Smooth muscle cell (in vitro differentiated cells): ENCODE data around the gene CAMSAP1. TPM values are rescaled to one million over a fixed set of nuclear protein-coding genes. Genes with fewer than 3 reads are reported as not detected.

Experiments
- DNase-seq: peaks from one replicate; lab custom pipeline; 2025; ENCODE audit not compliant: unreplicated experiment; lab: John Stamatoyannopoulos, UW
- H2AFZ ChIP-seq: fragments of 200-600 bp; sonication (generic); 2 replicates; pipeline ENCODE4 v1.6.0; 2016; ENCODE audit warnings: antibody characterized with exemption, low read depth, mild to moderate bottlenecking
- H3F3A ChIP-seq: fragments of 200-600 bp; sonication (generic); 2 replicates; pipeline ENCODE4 v1.6.0; 2017; ENCODE audit warnings: antibody characterized with exemption, low read depth
- H3K27ac ChIP-seq: fragments of 200-600 bp; sonication (generic); 2 replicates; pipeline ENCODE4 v1.5.1; 2016; ENCODE audit warnings: low read depth, mild to moderate bottlenecking
- H3K27me3 ChIP-seq: fragments of 200-600 bp; sonication (generic); 2 replicates; pipeline ENCODE4 v1.6.1; 2016; ENCODE audit warnings: low read depth, mild to moderate bottlenecking
- H3K36me3 ChIP-seq: fragments of 200-600 bp; sonication (generic); 2 replicates; pipeline ENCODE4 v1.5.1; 2016; ENCODE audit warnings: low read depth
- H3K4me1 ChIP-seq: fragments of 200-600 bp; sonication (generic); 2 replicates; pipeline ENCODE4 v1.5.1; 2016; ENCODE audit warnings: low read depth
- H3K4me2 ChIP-seq: fragments of 200-600 bp; sonication (generic); 2 replicates; pipeline ENCODE4 v1.6.0; 2016; ENCODE audit warnings: mild to moderate bottlenecking
- H3K4me3 ChIP-seq: fragments of 200-600 bp; sonication (generic); 2 replicates; pipeline ENCODE4 v1.5.1; 2016; ENCODE audit warnings: mild to moderate bottlenecking
- H3K79me2 ChIP-seq: fragments of 200-600 bp; sonication (generic); 2 replicates; pipeline ENCODE4 v1.6.0; 2016; ENCODE audit warnings: low read depth, mild to moderate bottlenecking
- H3K9ac ChIP-seq: fragments of 200-600 bp; sonication (generic); 2 replicates; pipeline ENCODE4 v1.6.0; 2016; ENCODE audit warnings: low read depth
- H3K9me3 ChIP-seq: fragments of 200-600 bp; sonication (generic); replicated peaks from 2 replicates; pipeline ENCODE4 v1.5.1; 2016; ENCODE audit warnings: low read depth
- H4K20me1 ChIP-seq: fragments of 200-600 bp; sonication (generic); 2 replicates; pipeline ENCODE4 v1.6.0; 2016; ENCODE audit warnings: low read depth
- CTCF ChIP-seq: fragments of 200-600 bp; sonication (generic); IDR thresholded peaks from 2 replicates; pipeline ENCODE4 v1.5.1; 2017; ENCODE audit warnings: borderline replicate concordance, mild to moderate bottlenecking, antibody characterized with exemption; ENCODE audit not compliant: insufficient read depth, poor library complexity, severe bottlenecking
- WGBS: methylation state at CpG from one replicate; pipeline ENCODE4 v1.1.7; 2016; ENCODE audit warnings: low lambda C conversion rate; 5-methylcytosine and 5-hydroxymethylcytosine counted together
- polyA plus RNA-seq: library from polyadenylated mRNA; unstranded; fragments of >200 nt; fragmentation: Nextera tagmentation; extraction: Ambion mirVana; gene quantifications from 2 replicates; pipeline ENCODE4 v1.2.1, GENCODE V29; 2016
- total RNA-seq: library from RNA; depleted of rRNA; stranded (reverse); fragments of >200 nt; gene quantifications from 2 replicates; pipeline ENCODE4 v1.2.3, GENCODE V29; 2014

Gene CAMSAP1
- total and polyA plus RNA-seq, 2 experiments from 2014 or later, result 5.4 to 17.8 TPM

DNA sequence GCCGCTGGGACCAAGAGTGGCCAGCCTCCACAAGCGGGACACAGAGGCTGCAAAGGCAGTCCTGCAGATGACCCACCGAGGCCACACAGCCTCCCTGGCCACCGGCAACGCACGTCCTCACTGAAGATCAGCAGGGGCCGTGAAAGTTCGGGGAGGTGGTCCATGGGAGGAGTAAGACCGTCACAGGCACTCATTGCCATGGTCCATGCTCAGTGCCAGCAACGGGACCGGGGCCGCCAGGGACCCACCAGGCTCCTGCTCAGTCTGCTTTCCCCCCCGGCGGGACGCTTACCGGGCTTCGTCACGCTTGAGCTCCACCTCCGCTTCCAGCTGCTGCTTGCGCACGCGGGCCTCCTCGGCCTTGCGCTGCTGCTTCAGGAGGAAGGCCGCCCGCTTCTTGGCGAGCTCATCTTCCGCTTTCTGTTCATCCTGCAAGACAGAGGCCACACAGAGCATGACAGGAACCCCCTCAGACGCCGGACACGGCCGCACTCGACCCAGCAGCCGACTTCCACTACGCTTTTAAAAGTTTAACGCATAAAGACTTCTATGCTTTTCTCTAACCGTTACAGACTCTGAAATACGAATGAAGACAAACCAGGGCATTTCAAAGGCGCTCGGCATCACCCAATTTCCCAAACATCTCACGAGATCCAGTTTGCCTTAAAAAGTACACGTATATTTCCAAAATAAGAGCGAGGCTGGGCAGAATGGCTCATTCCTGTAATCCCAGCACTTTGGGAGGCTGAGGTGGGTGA lies 88.4 kb downstream of the CAMSAP1 start:
- Histone ChIP-seq H4K20me1 (peaks cover 1% of the 10 kb centered on the region), H3K4me2 (no peak overlapping the region), H3K27ac (no peak overlapping the region), H3K36me3 (peaks cover 4% of the 10 kb centered on the region), H3K4me3 (no peak overlapping the region), H3K79me2 (no peaks in the 10 kb centered on the region), H3F3A (no peaks in the 10 kb centered on the region), H3K27me3 (no peaks in the 10 kb centered on the region), H3K9me3 (no peaks in the 10 kb centered on the region), H3K4me1 (no peaks in the 10 kb centered on the region), H3K9ac (no peak overlapping the region), H2AFZ (no peak overlapping the region)
- WGBS, result 97% methylated on average over 43 of the region's 43 CpGs
- DNase-seq, result no peak
- TF ChIP-seq CTCF, result no peak

GRCh38 chr9:135817951-135818717 lies 89.2 kb downstream of the CAMSAP1 start:
- H3F3A ChIP-seq, result no peaks in the 10 kb centered on the region
- no peaks in the 10 kb centered on the region for H3K27me3 ChIP-seq
- H3K4me2 ChIP-seq, result no peak overlapping the region
- H4K20me1 ChIP-seq, result no peaks in the 10 kb centered on the region
- no peak overlapping the region for H2AFZ ChIP-seq
- DNase-seq, result no peak
- WGBS, result 97% methylated on average over 66 of the region's 66 CpGs
- no peaks in the 10 kb centered on the region for H3K4me1 ChIP-seq
- no peaks in the 10 kb centered on the region for H3K79me2 ChIP-seq
- TF ChIP-seq CTCF, result no peak
- H3K4me3 ChIP-seq, result no peak overlapping the region
- H3K27ac ChIP-seq, result no peak overlapping the region
- H3K36me3 ChIP-seq, result peaks cover 4% of the 10 kb centered on the region
- no peak overlapping the region for H3K9ac ChIP-seq
- H3K9me3 ChIP-seq, result no peaks in the 10 kb centered on the region

GRCh38 chr9:135816651-135816970 lies 90.7 kb downstream of the CAMSAP1 start:
- Histone ChIP-seq H3K27ac (no peak overlapping the region), H3K36me3 (peaks cover 7% of the 10 kb centered on the region), H3K4me2 (no peak overlapping the region), H3K9me3 (no peaks in the 10 kb centered on the region), H2AFZ (no peak overlapping the region), H3K4me3 (no peak overlapping the region), H3K9ac (no peak overlapping the region), H3K4me1 (no peaks in the 10 kb centered on the region), H3F3A (no peaks in the 10 kb centered on the region), H4K20me1 (no peaks in the 10 kb centered on the region), H3K27me3 (no peaks in the 10 kb centered on the region), H3K79me2 (no peaks in the 10 kb centered on the region)
- no peak for TF ChIP-seq CTCF
- 95% methylated on average over 12 of the region's 12 CpGs for WGBS
- no peak for DNase-seq
